ENCODE data around the gene RNF186.
"Not testable (repeated sequence)": the region's sequence is repeated elsewhere in the genome, so short reads cannot be mapped to it uniquely, and the experiment has no call there.

Gene RNF186

GRCh38 chr1:19814681-19815503 is at the start of gene RNF186:
Gene RNF186 (minus strand): TSS chr1:19815283. CDS start chr1:19815101, 182 bp downstream.
- DNase-seq = no peak

- no peak for DNase-seq
Measured at GRCh38 chr1:19864570-19865160, 49.6 kb upstream of the RNF186 start.

DNA sequence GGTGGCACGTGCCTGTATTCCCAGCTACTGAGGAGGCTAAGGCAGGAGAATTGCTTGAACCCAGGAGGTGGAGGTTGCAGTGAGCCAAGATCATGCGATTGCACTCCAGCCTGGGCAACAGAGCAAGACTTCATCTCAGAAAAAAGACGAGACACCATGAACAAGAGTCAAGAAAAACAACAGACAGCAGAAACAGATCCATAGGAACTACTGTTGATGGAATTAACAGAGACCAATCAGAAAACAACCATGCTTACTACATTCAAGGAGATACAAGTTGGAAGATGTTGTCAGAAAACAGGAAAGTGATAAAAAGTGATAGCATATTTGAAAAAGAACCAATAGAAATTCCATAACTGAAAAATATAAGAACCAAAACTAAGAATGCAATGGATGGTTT is 47.9 kb upstream of the RNF186 start:
- no peak for DNase-seq

GRCh38 chr1:19861842-19862530 is 46.9 kb upstream of the RNF186 start:
- DNase-seq = no peak

- DNase-seq = no peak
Measured at GRCh38 chr1:19861034-19861433, 46.0 kb upstream of the RNF186 start.

- no peak for DNase-seq
Measured at GRCh38 chr1:19860418-19860817, 45.3 kb upstream of the RNF186 start.

GRCh38 chr1:19859876-19860275 is 44.8 kb upstream of the RNF186 start:
- no peak for DNase-seq

GRCh38 chr1:19858893-19859292 is 43.8 kb upstream of the RNF186 start:
- DNase-seq = no peak

- DNase-seq = no peak
Measured at GRCh38 chr1:19854866-19855265, 39.8 kb upstream of the RNF186 start.

GRCh38 chr1:19852036-19852435 is 37.0 kb upstream of the RNF186 start:
- no peak for DNase-seq

DNA sequence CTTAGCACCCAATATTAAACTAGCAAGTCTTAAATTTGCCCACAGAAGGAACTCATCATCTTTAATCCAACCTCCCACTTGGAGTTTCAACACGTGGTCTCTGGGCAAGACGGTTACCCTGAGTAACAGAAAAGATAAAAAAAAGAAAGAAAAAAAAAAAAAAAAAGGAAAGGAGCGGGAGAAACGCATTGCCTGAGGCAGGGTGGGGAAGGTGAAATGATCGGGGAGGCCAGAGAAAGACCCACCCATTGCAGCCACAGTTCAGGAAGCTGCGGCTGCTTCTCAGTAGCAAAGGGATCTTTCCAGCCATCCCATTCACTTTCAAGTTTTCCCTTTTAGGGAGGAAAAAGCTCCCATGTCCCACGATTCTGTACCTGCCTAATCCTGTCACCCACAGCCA is 35.1 kb upstream of the RNF186 start:
- no peak for DNase-seq

- DNase-seq = not testable (repeated sequence)
Measured at GRCh38 chr1:19849307-19849706, 34.2 kb upstream of the RNF186 start.

DNA sequence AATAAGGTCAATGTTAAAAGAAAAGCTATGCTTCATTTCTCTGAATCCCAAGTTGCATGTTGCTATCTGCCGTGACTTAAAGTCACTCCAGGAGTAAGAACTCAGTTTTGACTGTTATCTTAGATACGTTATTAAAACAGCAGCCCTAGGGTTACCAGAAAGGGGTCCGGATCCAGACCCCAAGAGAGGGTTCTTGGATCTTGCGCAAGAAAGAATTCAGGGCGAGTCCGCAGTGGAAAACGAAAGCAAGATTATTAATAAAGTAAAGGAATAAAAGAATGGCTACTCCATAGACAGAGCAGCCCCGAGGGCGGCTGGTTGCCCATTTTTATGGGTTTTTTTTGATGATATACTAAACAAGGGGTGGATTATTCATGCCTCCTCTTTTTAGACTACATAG is 32.3 kb upstream of the RNF186 start:
- not testable (repeated sequence) for DNase-seq

DNA sequence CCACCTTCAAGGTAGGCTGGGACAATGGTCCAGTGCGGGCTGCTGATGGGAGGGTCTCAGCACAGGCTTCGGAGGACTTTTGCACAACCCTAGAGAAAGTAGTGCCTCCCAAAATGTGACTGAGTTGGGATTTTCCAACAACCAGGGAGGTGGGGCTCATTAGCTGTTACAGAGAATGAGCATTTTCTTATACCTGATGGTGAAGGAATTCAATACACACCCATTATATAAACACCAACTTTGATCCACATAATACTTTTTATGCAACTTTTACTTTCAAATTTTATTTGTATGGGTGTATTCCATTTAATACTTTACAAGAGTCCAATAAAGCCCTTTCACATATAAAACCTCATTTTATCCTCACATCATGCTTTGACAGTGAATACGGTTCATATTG is 31.3 kb upstream of the RNF186 start:
- no peak for DNase-seq

GRCh38 chr1:19845555-19845954 is 30.5 kb upstream of the RNF186 start:
- no peak for DNase-seq

DNA sequence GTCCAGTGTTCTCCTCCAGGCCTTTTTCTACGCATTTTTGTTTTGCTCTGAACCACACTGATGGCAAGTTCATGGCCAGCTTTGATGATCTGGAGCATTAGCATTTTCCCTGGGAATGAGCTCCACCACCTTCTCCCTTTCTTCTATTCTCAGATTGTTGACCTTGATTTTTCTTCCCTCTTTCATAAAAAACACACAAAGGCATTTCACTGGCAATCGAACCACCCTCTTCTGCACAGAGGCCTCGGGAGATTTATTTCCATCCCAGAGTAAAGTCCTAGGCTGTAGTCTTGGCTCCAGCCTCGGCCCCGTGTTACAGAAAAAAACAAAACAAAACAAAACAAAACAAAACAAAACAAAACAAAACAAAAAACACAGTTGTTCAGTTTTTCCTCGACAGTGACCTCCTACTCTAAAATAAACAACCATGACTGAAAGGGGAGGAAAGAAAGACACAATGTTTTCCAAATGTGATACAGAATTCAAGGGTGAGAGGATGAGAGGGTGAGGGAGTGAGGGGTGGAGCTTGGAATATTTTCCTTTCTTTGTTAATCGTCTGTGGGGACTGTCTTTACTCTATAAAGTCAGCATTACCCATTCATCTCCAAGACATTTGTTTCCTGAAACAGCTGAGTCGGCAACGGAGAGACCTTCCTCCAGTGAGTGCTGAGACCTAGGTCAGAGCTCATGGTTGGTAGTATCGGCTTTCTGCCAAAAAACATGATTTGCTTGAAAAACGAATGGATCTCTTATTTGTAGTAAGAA is 29.8 kb upstream of the RNF186 start:
- no peak for DNase-seq

DNA sequence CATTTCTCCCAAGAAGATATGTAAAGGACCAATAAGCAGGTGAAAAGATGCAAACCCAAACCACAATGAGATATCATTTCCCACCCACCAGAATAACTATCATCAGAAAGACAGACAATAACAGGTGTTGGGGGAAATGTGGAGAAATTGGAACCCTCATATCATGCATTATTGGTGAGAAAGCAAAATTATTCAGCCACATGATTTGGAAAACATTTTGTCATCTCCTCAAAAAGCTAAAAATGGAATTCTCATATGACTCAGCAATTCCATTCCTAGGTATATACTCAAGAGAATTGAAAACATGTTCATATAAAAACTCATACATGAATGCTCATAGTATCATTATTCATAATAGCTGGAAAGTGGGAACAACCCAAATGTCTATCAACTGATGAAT is 25.1 kb upstream of the RNF186 start:
- no peak for DNase-seq

- no peak for DNase-seq
Measured at GRCh38 chr1:19837866-19838265, 22.8 kb upstream of the RNF186 start.

- DNase-seq = no peak
Measured at GRCh38 chr1:19835578-19835977, 20.5 kb upstream of the RNF186 start.

DNA sequence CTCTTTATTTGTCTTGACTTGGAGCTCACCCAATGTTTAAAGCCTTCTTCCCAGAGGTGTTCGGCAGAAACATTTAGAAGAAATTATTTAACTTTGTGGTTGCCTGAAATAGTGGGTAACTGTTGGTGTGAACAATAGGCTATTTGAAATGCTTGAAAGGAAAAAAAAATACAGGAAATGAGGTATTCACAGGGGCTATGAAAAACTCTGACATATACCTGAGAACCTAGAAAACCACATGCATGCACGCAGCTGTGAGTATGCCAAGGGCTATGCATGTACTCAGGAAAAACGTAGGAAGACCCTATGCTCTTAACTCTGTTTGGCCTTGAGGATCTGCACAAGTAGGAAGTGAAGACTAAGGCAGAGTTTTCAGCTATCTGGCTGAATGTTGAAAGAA is 16.4 kb upstream of the RNF186 start:
- no peak for DNase-seq

GRCh38 chr1:19828546-19828945 is 13.5 kb upstream of the RNF186 start:
- no peak for DNase-seq

DNA sequence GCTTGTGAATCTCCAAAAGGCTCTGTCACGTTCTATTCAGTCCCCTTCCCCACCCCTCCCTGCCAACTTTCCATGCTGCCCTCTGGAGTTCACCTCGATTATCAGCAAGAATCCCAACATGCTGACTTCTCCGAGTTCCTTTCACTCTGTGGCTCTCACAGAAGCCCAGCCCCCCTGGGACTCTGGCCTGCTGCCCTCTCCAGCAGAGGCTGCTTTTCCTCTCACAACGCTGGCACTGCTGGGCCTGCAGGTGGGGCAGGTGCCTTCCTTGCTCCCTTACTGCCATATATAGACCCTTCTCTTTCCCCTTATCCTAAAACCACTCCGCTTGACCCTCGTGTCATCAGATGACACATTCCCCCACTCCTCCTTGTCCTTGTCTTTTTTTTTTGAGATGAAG is 10.2 kb upstream of the RNF186 start:
- no peak for DNase-seq

GRCh38 chr1:19824541-19824940 is 9.5 kb upstream of the RNF186 start:
- DNase-seq = no peak

Data from NCI-H1694 treated with DMSO at 0.1 percent for 48 hours (cell line).